K562 (cell line): ENCODE measurements around the gene ARHGAP18.

Experiments used
- BRCA1 ChIP-seq, 2 experiments: fragments of 450-650 bp in 1 of 2; sonication (generic) in 1 of 2; formaldehyde crosslinking in 1 of 2; IDR thresholded peaks; 2 replicates each; pipeline versions ENCODE4 v1.5.0 to v1.6.1; 2017 to 2020; ENCODE audit warnings: mild to moderate bottlenecking in 1 of 2, missing genetic modification reagents in 1 of 2
- CREB1 ChIP-seq, 2 experiments: sonication (generic) in 1 of 2; formaldehyde crosslinking in 1 of 2; IDR thresholded peaks; 2 replicates each; pipeline versions ENCODE4 v1.6.1 to v1.8.0; 2012 to 2022; ENCODE audit warnings: inconsistent platforms in 1 of 2, mild to moderate bottlenecking in 1 of 2, missing genetic modification reagents in 1 of 2, moderate library complexity in 1 of 2
- CTCF ChIP-seq, 3 experiments: IDR thresholded peaks in 2 of 3; conservative IDR thresholded peaks in 1 of 3; 2 replicates each; pipeline ENCODE4 v1.5.1; 2011 to 2012; ENCODE audit warnings: low read length in 3 of 3, mild to moderate bottlenecking in 3 of 3, control low read depth in 2 of 3, improper control_type of control experiment in 1 of 3, inconsistent platforms in 1 of 3, low read depth in 1 of 3, mixed read lengths in 1 of 3, moderate library complexity in 1 of 3; ENCODE audit not compliant: insufficient read depth in 2 of 3
- DIDO1 ChIP-seq: fragments of 450-650 bp; IDR thresholded peaks from 2 replicates; pipeline ENCODE4 v1.6.1; 2016; ENCODE audit warnings: low read depth, missing biosample characterization, missing genetic modification characterization
- DMBX1 ChIP-seq: fragments of 250-450 bp; sonication (Bioruptor Pico); IDR thresholded peaks from 2 replicates; pipeline ENCODE4 v1.8.0; 2022; ENCODE audit warnings: inconsistent platforms, mild to moderate bottlenecking, moderate library complexity, borderline replicate concordance
- FOXO4 ChIP-seq: fragments of 450-650 bp; formaldehyde crosslinking; IDR thresholded peaks from 2 replicates; pipeline ENCODE4 v1.4.0; 2020; ENCODE audit warnings: mild to moderate bottlenecking, moderate library complexity
- HDAC8 ChIP-seq: fragments of 450-650 bp; IDR thresholded peaks from 2 replicates; pipeline ENCODE4 v1.6.1; 2016; ENCODE audit warnings: mild to moderate bottlenecking, missing genetic modification characterization, moderate library complexity, missing compliant biosample characterization
- HOXB6 ChIP-seq: fragments of 250-450 bp; sonication (Bioruptor Pico); IDR thresholded peaks from 2 replicates; pipeline ENCODE4 v1.5.1; 2022; ENCODE audit warnings: mild to moderate bottlenecking, borderline replicate concordance
- POLR2A ChIP-seq: fragments of 450-650 bp; conservative IDR thresholded peaks from 2 replicates; pipeline ENCODE4 v1.6.1; 2016
- POLR2AphosphoS5 ChIP-seq: IDR thresholded peaks from 2 replicates; pipeline ENCODE4 v1.6.1; 2011; ENCODE audit warnings: mild to moderate bottlenecking, low read depth, low read length, moderate library complexity; ENCODE audit not compliant: control insufficient read depth, insufficient read depth
- RBM15 ChIP-seq: fragments of 200-400 bp; formaldehyde crosslinking; IDR thresholded peaks from 2 replicates; pipeline ENCODE4 v1.6.1; 2018; ENCODE audit warnings: mild to moderate bottlenecking, low read length, moderate library complexity; ENCODE audit not compliant: insufficient read depth
- SMARCA5 ChIP-seq: fragments of 450-650 bp; IDR thresholded peaks from 2 replicates; pipeline ENCODE4 v1.6.1; 2016
- YY1 ChIP-seq, 3 experiments: IDR thresholded peaks; 2 replicates each; pipeline ENCODE4 v1.6.1; 2011; ENCODE audit warnings: low read length in 2 of 3, mild to moderate bottlenecking in 2 of 3, moderate library complexity in 2 of 3, borderline replicate concordance in 1 of 3, control low read depth in 1 of 3, low read depth in 1 of 3; ENCODE audit not compliant: insufficient read depth in 3 of 3, insufficient replicate concordance in 2 of 3, control insufficient read depth in 1 of 3, insufficient read length in 1 of 3; ENCODE audit errors: extremely low read depth in 1 of 3
- ZNF384 ChIP-seq: IDR thresholded peaks from 2 replicates; pipeline ENCODE4 v1.6.1; 2012; ENCODE audit warnings: low read depth, low read length, improper control_type of control experiment

DNA sequence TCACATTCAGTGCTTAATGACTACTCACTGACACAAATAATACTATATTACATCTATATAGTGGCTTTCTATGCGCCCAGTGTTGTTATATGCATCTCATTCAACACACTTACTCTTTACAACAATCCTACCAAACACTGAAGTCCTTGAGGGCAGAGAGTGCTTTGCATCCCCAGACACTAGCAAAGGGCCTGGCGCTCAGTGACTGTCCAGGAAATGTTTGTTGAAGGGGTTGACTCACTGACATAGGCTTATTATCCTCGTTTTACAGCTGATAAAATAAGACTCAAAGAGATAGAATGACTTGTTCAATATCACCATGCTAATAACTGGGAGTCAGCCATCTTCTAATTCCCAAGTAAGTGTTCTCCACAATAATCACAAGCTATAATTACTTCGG is 163.3 kb downstream of the ARHGAP18 start:
- TF ChIP-seq RBM15 (no peak), CTCF (IDR thresholded peaks at IDR 0.05 in 2 of 3, conservative IDR thresholded peaks at IDR 0.05 in 1 of 3; ENCODE audit: insufficient read depth in 2 of 3, low read depth in 1 of 3, low read length in 3 of 3) (no peak), DIDO1 (tag) (no peak), CREB1 (IDR thresholded peaks at IDR 0.05) (no peak), CREB1 (CRISPR knock-in tag; IDR thresholded peaks at IDR 0.05) (no peak), BRCA1 (IDR thresholded peaks at IDR 0.05) (no peak), BRCA1 (CRISPR knock-in tag; IDR thresholded peaks at IDR 0.05) (no peak), ZNF384 (no peak), HOXB6 (CRISPR knock-in tag) (no peak), POLR2A (no peak), SMARCA5 (no peak), DMBX1 (CRISPR knock-in tag) (no peak), FOXO4 (CRISPR knock-in tag) (no peak), YY1 (IDR thresholded peaks at IDR 0.05; ENCODE audit: borderline replicate concordance in 1 of 3, control insufficient read depth in 1 of 3, extremely low read depth in 1 of 3, insufficient read depth in 3 of 3, insufficient read length in 1 of 3, insufficient replicate concordance in 2 of 3, low read depth in 1 of 3, low read length in 2 of 3) (no peak), POLR2AphosphoS5 (no peak), HDAC8 (tag) (no peak)
